ENCODE measurements around the gene HES1. TPM values are rescaled to one million over a fixed set of nuclear protein-coding genes. Genes with fewer than 3 reads are reported as not detected.

The HES1 gene
- total and polyA plus RNA-seq, 9 of the 15 experiments (the other 6 are each of a cell fraction or from before 2014, with no cell fraction given): 3.4 to 37.0 (median 19.3) TPM

GRCh38 chr3:194184265-194184751 lies 48.4 kb downstream of the HES1 start:
- Histone ChIP-seq H3K4me1 (replicated peaks in 1 of 2; ENCODE audit: control insufficient read depth in 2 of 2, insufficient read depth in 2 of 2, low read length in 2 of 2) (peaks cover 20 to 31% of the 10 kb centered on the region in 2 experiments), H3K27me3 (ENCODE audit: control insufficient read depth in 2 of 2, insufficient read depth in 2 of 2, low read length in 2 of 2) (no peaks in the 10 kb centered on the region), H4K20me1 (replicated peaks; ENCODE audit: control insufficient read depth, insufficient read depth, low read length) (no peaks in the 10 kb centered on the region), H3K27ac (ENCODE audit: extremely low read depth, low read depth, low read length) (no peak overlapping the region), H3K79me2 (ENCODE audit: control insufficient read depth, insufficient read depth, low read length) (no peaks in the 10 kb centered on the region), H3K9me3 (replicated peaks; ENCODE audit: control insufficient read depth, insufficient read depth, low read depth, low read length) (no peaks in the 10 kb centered on the region), H2AFZ (ENCODE audit: low read depth, low read length) (peak overlapping the region; percentile 86), H3K9me1 (ENCODE audit: control insufficient read depth, insufficient read depth, low read length) (no peaks in the 10 kb centered on the region), H3K36me3 (ENCODE audit: control insufficient read depth, insufficient read depth, low read length) (no peaks in the 10 kb centered on the region), H3K4me2 (ENCODE audit: insufficient read depth, low read length) (no peak overlapping the region), H3K4me3 (no peak overlapping the region), H3K9ac (ENCODE audit: insufficient read depth in 1 of 2, low read depth in 2 of 2, low read length in 2 of 2) (no peak overlapping the region)
- ATAC-seq: no peak; the same call in 2 of the 3 replicates
- TF ChIP-seq MEIS2 (IDR thresholded peaks at IDR 0.05; ENCODE audit: partially characterized antibody) (peak; percentile 74), POU5F1 (IDR thresholded peaks at IDR 0.05; ENCODE audit: borderline replicate concordance, low read depth, low read length, partially characterized antibody) (no peak), NR4A1 (CRISPR knock-in tag; IDR thresholded peaks at IDR 0.05) (no peak), NR4A1 (tag; IDR thresholded peaks at IDR 0.05) (0 out of 2 replicates have a peak, but pooled peaks have one; percentile 39), USF1 (CRISPR knock-in tag; IDR thresholded peaks at IDR 0.05) (no peak), ZNF224 (CRISPR knock-in tag; IDR thresholded peaks at IDR 0.05) (no peak), NR2C1 (IDR thresholded peaks at IDR 0.05) (no peak), NR2C1 (tag; IDR thresholded peaks at IDR 0.05) (peak; percentile 10; the same call in 1 of the 2 replicates), ATF7 (IDR thresholded peaks at IDR 0.05) (no peak), TAF9B (IDR thresholded peaks at IDR 0.05; ENCODE audit: partially characterized antibody) (no peak), CREB3 (tag; conservative IDR thresholded peaks at IDR 0.05; ENCODE audit: low read depth) (0 out of 2 replicates have a peak, but pooled peaks have one; percentile 38), NKRF (IDR thresholded peaks at IDR 0.05; ENCODE audit: borderline replicate concordance) (no peak), PKNOX1 (IDR thresholded peaks at IDR 0.05) (peak; percentile 70), ZNF644 (tag; IDR thresholded peaks at IDR 0.05; ENCODE audit: low read depth) (0 out of 2 replicates have a peak, but pooled peaks have one; percentile 15), ZBTB2 (IDR thresholded peaks at IDR 0.05) (no peak), ZNF589 (CRISPR knock-in tag; IDR thresholded peaks at IDR 0.05; ENCODE audit: low read depth) (no peak), ZFX (CRISPR knock-in tag; IDR thresholded peaks at IDR 0.05) (peak; percentile 32; the same call in 1 of the 2 replicates)
- POLR2A ChIA-PET: interaction anchor here (1.3 kb wide), 1 partner anchor 22 kb away, joined by 4 read pairs; no protein-coding TSS in a partner anchor
- DNase-seq (ENCODE audit: extremely low read depth in 1 of 4, low spot score in 3 of 4): no peak
- CTCF ChIA-PET (ENCODE audit: low intra/inter-chr PET ratio): no interaction called here
- FAIRE-seq: no peak
- in situ Hi-C loops (cut with MboI): no loop called here
- BruUV-seq (replicated peaks): no TSS peak
- intact Hi-C loops (cut with micrococcal nuclease): no loop called here
- 30% methylated on average over 4 of the region's 4 CpGs for WGBS (ENCODE audit: insufficient coverage, low coverage, missing lambda C conversion rate)
